Epithelial cell of alveolus of lung (primary cell): ENCODE results near the gene NOVA2. TPM values are rescaled to one million over a fixed set of nuclear protein-coding genes. Genes with fewer than 3 reads are reported as not detected.

Experiments
- total RNA-seq: library from RNA; depleted of rRNA; stranded (reverse); fragments of >200 nt; gene quantifications from 2 replicates; pipeline ENCODE4 v1.2.1, GENCODE V29; 2015

NOVA2 gene, protein sequence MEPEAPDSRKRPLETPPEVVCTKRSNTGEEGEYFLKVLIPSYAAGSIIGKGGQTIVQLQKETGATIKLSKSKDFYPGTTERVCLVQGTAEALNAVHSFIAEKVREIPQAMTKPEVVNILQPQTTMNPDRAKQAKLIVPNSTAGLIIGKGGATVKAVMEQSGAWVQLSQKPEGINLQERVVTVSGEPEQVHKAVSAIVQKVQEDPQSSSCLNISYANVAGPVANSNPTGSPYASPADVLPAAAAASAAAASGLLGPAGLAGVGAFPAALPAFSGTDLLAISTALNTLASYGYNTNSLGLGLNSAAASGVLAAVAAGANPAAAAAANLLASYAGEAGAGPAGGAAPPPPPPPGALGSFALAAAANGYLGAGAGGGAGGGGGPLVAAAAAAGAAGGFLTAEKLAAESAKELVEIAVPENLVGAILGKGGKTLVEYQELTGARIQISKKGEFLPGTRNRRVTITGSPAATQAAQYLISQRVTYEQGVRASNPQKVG
- total RNA-seq: under 0.01 and 0.24 TPM in 2 replicates

DNA sequence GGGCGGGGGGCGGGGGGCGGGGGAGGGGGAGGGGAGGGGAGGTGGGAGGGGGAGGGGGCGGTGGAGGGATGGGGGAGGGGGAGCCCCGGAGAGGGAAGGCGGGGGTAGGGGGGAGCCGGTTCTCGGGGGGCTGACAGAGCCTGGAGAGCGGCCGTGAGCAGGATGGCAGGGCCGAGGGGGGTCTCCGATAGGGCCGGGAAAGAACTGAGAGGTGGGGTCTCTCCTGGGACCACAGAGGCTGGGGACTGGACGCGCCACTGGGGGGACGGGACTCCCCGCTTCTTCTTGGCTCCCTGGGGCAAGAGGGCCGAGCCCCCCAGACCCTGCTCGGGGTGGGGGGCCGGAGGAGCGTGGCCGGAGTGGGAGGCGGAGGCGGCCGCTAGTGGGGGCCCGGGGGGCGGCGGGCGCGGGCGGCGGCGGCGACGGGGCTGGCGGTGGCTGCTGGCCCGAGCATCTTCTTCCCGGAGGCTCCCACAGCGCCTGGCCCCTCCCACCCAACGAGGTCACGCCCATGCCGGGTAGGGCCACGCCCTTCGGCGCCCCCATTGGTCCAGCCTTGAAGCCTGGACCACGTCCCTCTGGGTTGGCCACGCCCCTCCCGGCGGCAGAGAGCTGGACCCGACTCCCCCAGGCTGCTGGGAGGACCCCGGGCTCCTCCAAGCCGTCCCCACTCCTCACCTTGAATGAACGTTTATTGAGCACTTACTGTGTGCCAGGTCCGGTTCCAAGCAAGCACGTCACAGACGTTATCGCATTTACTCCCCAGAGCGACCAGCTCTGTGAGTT lies at the start of gene NOVA2:
NOVA2 (minus strand) TSS at position 313 of the 786 bp plus-strand sequence. CDS start 514 bp downstream, outside the sequence.

DNA sequence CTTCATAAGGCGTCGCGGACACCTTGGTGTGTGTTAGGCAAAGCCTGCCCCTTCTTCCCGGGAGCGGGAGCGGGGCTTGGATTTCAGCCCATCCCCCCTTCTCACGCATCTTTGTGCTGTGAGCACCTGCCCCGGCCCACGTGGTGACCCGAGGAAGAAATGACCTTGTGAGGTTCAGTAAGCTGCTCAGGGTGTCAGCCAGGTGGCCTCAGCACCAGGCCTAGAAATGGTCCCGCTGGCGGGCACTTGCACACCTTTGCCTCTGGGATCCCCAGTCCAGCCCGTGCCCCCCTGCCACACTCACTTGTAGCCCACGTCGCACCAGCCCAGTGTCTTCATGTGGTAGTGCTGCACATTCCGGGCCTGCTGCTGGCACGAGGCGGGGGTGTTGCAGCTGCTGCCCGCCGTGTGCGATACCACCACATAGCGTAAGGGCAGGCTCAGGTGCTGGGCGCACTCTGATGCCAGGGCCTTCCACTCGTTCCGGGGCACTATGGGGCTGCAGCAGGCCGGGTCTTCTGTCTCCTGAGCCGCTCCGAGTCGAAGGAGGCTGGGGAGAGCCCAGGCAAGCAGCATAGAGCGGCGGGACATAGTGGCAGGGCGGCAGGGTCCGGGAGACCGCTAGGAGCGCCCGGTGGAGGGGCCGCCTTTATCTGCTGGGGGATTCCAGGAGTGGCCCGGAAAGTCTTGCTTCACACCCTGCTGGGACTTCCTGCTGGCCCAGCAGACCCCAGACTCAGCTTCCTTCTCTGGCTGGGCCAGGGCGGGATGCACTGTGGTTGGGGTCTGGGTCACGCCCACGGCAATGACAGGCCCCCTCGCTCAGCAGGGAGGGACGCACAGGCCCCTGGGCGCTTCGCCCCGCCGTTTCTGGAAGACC lies 49.0 kb upstream of the NOVA2 start, which contains the start of gene PGLYRP1:
PGLYRP1 (minus strand) TSS at position 623 of the 880 bp plus-strand sequence; CDS start at position 591, 32 bp downstream.

DNA sequence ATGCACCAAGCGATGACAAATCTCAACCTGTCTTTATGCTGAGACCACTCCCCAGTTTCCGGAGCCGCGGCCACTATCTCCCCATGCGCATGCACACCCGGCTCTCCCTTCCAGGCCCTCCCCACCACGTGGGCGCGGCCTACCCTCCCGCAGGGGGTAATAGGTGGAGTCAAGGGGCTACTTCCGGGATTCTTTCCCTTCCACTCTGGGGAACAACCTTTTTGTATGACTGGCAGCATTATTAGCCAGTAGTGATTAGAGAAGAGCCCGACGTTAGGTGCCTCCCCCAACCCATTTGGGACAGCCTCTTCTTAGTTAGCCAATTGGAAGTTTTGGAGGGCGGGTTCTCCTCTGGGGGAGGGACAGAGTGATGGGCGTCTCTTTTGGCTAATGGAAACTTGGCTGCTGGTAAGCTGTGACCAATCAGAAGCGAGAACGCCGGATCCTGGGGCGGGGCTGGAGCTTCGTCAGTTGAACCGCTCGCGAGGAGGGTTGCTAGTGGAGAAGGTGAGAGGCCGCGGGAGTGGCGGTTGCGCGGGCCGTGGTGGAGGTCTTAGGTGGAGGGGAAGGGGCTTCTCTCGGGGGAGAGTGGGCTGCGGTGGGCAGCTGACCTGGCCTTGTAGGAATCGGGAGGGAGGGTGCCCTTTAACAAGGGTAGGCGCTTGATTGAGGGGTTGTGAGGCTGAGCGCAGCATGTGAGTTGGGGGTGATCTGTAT lies 21.5 kb upstream of the NOVA2 start, which contains the start of gene CCDC61:
CCDC61 (plus strand) TSS at position 470 of the 717 bp plus-strand sequence. CDS start 7,552 bp downstream, outside the sequence.

DNA sequence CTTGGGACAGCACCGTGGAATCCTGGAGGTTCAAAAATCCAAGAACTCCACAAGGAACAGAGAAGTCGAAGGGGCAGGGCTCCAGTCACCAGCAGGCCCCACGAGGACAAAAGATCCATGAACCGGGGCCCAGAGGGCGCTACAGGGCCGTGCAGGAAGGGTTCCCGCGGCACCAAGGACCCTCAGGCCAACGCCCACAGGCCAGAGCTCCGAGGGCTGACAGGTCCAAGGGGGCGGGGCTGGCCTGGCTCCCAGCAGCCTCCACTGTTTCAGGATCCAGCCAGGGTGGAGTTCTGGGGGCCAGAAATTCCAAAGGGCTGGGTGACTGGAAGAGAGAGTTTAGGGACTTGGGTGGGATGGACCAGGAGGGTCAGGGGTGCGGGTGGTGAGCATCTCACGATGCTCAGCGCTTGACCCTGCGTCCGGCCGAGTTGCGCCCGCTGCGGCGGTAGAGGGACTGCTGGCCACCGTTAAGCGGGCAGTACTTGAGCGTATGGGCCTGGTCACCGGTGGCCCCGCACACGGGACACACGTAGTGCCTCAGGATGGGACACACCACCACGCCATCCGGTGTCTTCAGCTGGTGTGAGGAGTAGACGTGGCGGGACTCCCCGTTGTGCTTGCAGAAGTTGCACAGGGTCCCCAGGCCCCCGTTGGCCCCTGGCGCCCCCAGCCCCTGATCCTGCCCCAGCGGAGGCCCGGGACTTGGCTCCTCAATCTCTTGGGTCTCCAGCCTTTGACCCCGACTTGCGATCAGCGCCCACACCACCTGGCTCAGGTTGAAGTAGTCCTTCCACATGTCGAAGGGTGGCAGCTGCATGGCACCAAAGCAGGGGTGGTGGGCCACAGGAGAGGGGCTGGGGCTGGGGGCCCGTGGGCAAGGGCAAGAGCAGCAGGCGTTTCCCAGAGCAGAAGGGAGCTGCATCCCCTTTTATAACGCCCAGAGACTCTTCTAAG lies 59.5 kb downstream of the NOVA2 start, which contains the start of gene NANOS2:
NANOS2 (minus strand) TSS at position 905 of the 957 bp plus-strand sequence; CDS start at position 820, 85 bp downstream.

DNA sequence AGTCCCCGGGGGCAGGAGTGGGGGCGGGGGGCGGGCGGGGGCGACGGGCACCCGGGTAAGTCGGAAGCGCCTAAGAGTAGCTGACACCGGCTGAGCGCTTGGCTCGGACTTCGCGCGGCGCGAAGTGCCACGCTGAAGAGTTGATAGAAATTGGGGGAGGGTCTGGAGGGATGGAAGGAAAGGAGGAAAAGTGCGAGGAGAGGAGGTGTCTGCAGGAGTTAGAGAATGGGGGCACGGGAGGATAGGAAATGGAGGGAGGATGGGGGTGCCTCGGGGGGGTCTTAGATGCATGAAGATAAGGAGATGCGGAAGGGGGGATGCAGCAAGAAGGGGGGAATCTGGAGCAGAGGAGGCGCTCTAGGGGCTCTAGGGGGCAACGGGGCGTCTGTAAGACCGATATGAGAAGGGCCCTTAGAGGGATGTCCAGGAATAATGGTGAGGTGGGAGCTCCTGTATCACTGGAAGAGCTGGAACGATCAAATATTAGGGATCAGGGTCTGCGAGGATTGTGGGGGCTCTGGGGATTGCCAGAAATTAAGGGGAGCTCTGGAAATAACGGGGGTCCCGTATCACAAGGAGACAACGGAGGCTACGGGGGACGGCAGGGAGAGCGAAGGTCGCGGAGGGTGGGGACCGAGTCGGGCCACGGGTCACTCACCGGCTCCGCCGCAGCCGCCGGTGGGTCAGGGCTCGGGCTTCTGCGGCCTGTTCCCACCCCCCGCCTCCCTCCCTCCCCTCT lies 71.6 kb downstream of the NOVA2 start, which contains the start of gene MYPOP:
MYPOP (minus strand) TSS at position 702 of the 739 bp plus-strand sequence. CDS start 840 bp downstream, outside the sequence.

DNA sequence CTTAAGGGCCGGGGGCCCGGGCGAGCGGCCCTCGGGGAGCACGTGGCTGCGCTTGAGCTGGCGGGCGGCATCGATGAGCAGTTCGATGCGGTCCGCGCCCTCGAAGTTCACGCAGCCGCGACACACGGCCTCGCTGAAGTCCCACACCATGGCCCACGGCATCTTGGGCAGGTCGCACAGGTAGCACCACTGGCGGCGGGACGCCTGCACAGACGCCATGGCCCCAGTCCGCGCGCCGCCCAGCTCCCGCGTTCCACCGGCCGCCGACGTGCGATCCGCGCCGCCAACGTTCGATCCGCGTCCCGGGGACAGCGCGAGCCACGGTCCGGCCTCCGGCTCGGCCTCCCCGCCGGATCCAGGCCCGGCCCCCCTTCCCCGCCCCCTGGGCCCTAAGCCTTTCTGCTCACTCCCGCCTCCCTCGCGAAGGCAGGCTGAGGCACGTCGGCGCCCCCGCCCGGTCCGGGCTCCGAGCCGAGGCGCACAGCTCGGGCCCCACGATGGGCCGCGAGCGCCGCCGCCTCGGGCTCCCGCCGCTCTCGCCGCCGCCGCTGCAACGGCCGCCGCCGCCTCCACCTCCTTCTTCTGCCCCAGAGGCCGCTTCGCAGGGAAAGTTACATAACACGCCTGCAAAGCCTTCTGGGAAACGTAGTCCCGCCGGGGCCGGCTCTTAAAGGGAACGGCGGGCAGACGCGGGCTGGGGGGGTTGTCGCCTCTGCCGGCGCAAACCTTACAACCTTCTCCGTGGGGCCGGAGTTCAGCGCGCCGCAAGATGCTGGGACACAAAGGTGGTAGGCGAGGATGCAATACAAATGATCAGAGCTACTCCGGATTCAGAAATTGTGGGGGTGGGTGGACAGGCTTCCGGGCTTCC lies 87.9 kb downstream of the NOVA2 start, which contains the start of gene IRF2BP1:
IRF2BP1 (minus strand) TSS at position 586 of the 871 bp plus-strand sequence; CDS start at position 219, 367 bp downstream.

Other genes starting within 250 kb of the NOVA2 start
- gene FBXO46, start 243.0 kb downstream of the NOVA2 start, total RNA-seq: 11.3 and 12.8 TPM in 2 replicates
- gene MEIOSIN, start 240.4 kb downstream of the NOVA2 start, total RNA-seq: 0.13 TPM in 1 of 2 replicates, not detected in the other
- gene SIX5, start 204.6 kb downstream of the NOVA2 start, total RNA-seq: 14.9 and 22.0 TPM in 2 replicates
- 7.9 and 33.5 TPM in 2 replicates for gene DMPK, start 191.4 kb downstream of the NOVA2 start, total RNA-seq
- gene DMWD, start 181.0 kb downstream of the NOVA2 start, total RNA-seq: 28.7 and 32.5 TPM in 2 replicates
- 0.08 TPM in 1 of 2 replicates, not detected in the other for gene RSPH6A, start 158.6 kb downstream of the NOVA2 start, total RNA-seq
- gene SYMPK, start 110.7 kb downstream of the NOVA2 start, total RNA-seq: 28.1 and 34.9 TPM in 2 replicates
- gene FOXA3, start 109.5 kb downstream of the NOVA2 start, total RNA-seq: 0.13 TPM in 1 of 2 replicates, not detected in the other
- 36.7 and 38.0 TPM in 2 replicates for gene IRF2BP1, start 87.7 kb downstream of the NOVA2 start, total RNA-seq
- 1.8 and 6.8 TPM in 2 replicates for gene MYPOP, start 71.3 kb downstream of the NOVA2 start, total RNA-seq
- not detected in 2 replicates for gene NANOS2, start 59.1 kb downstream of the NOVA2 start, total RNA-seq
- gene CCDC61, start 21.6 kb upstream of the NOVA2 start, total RNA-seq: 9.8 and 11.8 TPM in 2 replicates
- gene PGLYRP1, start 49.2 kb upstream of the NOVA2 start, total RNA-seq: not detected in 2 replicates
- not detected in 2 replicates for gene IGFL4, start 67.1 kb upstream of the NOVA2 start, total RNA-seq
- gene IGFL3, start 150.8 kb upstream of the NOVA2 start, total RNA-seq: 1.9 TPM in 1 of 2 replicates, not detected in the other
- not detected in 2 replicates for gene IGFL2, start 174.4 kb upstream of the NOVA2 start, total RNA-seq